Effector CD8-positive, alpha-beta T cell (primary cell): ENCODE data around the gene ANKHD1.

Experiments used
- DNase-seq: peaks from one replicate; lab custom pipeline; 2025; lab: John Stamatoyannopoulos, UW

The ANKHD1 gene

DNA sequence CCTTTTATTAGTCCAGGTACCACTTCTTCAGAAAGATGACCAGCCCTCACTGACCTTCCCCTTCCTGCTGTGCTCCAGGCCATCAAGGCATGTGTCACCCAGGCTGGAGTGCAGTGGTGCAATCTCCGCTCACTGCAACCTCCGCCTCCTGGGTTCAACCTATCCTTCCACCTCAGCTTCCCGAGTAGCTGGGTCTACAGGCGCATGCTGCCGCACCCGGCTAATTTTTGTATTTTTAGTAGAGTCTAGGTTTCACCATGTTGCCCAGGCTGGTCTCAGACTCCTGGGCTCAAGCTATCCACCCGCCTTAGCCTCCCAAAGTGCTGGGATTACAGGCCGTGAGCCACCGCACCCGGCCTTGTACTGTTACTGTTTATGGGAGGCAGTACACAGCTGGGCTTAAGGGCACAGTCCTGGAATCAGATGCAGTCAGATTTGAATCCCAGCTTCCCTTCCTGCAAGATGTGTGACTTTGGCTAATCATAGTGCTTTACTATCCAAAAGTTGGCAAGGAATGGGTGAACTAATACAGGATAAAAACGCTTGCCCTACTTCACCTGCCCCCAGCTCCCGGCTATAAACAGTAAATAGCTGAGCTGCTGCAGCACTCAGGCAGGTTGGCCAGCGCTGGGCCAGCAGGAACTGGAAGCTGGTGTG lies 145.3 kb downstream of the ANKHD1 start:
- no peak for DNase-seq

DNA sequence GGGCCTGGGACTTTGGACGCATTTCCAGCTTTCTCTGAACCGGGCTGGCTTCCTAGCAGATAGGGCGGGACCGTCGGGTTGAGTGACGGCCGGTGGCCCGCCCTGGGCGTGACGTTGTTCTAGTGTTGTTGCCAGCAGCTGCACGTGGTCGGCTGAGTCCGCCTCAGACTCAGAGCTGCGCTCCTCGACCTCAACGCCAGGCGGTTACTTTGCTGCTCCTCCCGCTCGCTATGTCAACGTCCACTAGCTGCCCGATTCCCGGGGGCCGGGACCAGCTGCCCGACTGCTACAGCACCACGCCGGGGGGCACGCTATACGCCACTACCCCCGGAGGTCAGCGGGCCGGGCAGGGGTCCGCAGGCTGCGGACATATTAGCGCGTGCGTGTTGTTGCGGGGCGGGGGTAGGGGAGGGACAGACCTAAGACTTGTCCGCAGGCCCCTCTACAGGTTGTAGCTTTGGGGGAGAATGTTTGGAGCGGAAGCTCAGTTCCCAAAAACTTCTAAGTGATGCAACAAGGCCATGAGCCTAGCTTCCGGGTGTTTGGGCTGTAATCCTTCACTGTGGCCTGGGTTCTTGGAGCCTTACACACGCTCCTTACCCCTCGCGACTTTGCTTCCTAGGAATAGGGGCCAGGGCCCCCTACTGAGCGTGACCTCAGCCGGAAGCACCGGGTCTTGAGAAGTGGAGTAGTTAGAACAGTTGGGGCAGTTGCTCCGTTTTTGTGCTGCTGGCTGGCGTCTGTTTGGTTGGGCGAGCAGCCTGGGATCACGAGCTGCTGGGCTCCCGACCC lies 146.1 kb downstream of the ANKHD1 start, which contains the start of gene EIF4EBP3:
Gene EIF4EBP3, plus strand, starts transcription at position 155 of the 792 bp plus-strand sequence. Its CDS starts 76 bp downstream, at position 231.
- DNase-seq = peak; percentile 74

DNA sequence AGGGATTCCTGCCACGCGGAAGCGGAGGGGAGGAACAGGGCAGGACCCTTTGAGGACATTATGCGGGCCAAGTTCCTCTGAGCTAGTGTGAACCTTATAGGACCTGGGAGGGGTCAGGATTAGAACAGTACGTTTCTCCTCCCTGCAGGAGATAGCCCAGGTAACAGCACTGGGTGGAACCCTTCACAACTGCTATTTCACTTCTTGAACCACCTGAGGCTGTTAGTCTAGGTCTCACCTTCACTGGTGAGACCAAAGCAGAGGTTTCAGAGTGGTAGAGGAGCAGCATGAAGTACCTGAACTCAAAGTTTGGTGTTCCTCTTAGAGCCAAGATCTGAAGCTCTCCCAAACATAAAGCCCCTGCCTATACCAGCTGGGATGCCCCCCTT lies 146.7 kb downstream of the ANKHD1 start:
- no peak for DNase-seq

DNA sequence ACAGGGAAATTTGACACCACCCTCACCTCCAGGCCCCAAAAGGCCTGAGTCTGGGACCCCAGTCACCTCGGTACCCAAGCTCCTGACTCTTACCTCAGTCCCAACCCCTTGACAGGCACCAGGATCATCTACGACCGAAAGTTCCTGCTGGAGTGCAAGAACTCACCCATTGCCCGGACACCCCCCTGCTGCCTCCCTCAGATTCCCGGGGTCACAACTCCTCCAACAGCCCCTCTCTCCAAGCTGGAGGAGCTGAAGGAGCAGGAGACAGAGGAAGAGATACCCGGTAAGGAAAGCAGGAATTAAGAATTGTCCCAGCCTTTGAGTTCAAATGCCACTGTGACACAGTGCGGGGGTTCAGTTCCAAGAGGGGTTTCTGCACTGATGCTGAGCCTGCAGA lies 147.2 kb downstream of the ANKHD1 start:
- DNase-seq = no peak

DNA sequence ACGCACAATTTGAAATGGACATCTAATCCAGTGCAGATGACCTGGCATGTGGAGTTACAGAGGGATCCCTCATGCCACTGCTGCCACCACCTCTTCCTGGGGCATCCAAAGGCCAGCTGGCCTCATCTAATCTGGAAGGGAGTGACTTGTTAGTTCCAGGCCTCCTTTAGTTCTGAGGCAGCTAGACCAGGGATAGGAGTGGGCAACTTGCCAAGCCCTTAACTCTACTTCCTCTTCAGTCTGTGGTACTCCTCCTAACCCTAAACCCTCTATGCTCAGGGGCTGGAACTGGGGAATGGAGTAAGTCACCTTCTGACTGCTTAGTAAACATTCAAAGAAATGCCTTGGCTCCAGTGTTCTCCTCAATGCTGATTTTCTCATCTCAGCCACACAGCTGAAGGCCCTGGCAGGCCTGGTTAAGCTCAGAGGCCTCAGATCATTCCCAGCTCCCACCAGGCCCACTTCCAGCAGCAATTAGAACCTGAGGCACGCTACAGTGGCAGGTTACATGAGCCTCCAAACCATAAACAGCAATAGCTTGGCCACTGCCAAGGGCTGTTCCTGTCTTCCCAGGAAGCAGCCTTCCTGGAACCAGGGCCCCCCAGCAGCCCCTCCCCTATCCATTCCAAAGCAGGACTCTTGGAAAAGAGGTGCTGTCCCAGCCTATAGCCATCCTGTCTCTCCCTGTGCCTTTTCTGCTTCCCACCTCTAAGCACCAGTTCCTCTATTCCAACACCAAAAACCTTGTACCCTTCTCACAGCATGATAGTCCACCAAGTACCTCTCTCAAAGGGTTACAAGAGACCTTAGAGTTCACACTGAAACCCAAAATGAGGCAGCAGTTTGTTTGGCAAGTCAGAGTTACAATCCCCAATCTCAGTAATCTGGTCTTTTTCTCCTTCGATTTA lies 147.9 kb downstream of the ANKHD1 start:
- DNase-seq = no peak

DNA sequence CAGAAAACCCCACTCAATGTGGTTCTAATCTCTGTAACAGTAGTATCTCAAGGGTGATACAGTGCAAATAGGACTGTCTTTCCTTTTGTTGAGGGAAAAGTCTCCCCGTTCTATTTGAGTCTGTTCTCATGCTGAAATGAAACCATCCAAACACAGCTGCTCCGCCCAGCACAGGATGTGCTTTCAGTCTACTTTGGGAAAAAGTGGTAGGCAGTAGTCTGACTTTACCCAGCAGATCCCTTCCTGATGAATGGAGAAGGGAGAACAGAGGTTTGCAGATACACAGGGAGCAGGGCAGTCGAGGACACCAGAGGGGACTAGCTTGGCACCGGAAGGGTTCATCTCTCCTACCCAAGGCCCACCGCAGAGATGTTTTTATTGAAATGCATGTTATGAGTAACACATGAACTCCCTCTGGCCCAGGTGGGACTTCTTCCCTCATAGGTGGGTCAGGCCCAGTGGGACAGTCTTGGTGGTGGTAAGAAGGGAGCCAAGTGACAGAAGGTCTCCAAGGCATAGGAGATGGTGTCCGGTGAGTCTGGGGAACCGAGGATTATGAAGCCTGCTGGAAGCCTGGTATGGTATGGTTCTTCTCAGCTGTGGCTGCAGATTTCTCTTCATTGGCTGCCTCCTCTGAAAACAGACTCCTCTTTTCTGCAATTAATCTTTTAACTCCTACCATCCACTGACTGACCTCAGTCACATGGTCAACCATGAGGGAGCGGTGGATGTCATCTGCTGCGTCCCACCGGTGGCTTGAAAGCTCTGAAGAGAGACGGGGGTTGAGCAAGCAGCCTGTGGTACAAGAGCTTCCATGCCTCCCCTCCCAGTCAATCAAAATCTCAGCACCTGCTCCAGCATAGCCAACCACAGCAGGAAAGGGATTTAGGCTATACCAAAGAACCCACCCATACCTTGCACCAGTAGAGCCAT lies 148.8 kb downstream of the ANKHD1 start:
- DNase-seq = no peak

DNA sequence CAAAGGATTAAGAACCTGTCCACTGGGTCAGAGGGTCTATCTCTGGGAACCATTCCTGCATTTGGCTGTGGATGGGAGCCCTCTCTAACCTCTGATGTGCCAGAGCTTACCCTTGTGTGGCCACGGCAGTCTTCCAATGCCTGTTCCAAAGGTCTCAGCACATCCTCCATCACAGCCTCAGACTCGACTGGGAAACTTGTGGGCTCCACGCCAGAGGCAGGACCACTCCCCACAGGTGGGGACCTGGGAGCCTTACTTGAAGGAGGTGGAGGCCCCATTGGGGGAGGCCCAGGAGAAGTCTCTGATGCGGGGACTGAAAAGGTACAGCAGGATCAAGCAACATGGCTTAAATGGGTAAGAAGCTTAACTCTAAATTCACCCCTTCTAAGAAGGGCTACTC lies 150.2 kb downstream of the ANKHD1 start:
- DNase-seq = no peak

DNA sequence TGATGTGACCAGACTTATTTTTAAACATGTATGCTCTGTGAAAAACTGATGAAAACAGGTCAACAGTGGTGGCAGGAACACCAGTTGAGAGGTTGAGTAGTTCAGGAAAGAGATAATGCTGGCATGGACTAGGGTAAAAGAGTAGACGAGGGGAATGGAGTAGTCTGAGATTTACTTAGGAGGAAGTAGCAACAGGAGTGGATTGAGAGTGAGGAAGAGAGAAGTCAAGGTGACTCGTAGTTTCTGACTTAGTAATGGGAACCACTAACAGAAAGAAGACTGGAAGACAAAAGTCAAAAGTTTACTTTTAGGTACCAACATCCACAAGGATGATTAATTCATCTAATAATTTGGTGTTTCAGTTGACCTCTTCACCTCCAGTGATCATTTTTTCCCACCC lies 152.0 kb downstream of the ANKHD1 start:
- DNase-seq = no peak

DNA sequence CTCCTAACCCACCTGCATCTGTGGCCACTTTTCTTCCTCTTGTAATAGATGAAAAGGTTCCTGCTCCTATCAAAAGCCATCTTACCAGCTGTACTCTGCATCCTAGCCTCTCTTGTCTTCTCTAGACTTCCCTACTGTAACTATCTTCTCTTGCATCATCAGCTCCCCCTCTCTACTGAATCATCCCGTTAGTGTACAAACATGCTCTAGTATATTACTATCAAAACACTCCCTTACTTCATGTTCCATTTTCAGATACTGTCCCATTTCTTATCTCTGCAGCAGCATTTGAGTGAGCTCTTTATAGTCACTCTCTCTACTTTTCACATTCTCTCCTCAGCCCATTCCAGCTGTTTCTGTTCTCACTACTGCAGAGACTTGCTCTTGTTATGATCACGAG lies 152.8 kb downstream of the ANKHD1 start:
- DNase-seq = no peak

DNA sequence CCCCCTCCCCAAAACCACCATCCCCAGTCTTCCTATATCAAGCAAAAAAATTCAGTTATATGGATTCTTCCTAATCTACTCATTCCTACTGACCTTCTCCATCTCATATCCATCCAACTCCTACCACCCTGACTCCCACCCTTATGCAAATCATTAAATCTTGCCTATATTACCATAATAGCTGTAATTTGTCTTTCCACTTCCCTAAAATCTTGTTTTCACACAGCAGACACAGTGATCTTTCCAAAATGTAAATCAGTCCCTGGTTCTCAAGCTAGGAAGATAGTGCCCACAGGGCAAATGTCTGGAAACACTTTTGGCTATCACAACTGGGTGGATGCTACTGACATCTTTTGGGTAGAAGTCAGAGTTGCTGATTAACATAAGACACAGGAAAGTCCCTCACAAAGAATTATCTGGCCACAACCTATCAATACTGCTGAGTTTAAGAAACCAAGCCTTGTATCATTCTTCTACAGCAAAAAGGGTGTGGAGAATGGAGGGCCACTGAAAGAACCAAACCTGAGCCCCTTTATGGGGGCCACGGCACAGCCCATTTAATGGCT lies 154.2 kb downstream of the ANKHD1 start:
- DNase-seq = no peak

DNA sequence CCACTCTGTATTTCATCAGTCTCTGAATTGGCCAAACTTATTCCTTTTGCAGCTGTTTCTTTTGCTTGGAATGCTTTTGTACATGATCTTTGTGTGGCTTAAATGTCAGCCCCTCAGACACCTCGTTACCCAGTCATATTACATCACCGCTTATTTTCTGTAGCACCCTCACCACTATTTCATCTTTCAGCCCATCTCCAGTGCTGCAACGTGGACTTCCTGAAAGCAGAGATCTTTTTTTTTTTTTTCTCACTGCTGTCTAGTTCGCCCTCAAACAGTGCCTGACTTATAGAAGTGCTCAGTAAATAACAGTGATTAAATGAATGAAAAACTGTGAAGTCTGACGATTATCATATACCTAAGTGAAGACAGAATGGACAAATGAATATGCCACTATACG lies 154.8 kb downstream of the ANKHD1 start:
- DNase-seq = no peak

DNA sequence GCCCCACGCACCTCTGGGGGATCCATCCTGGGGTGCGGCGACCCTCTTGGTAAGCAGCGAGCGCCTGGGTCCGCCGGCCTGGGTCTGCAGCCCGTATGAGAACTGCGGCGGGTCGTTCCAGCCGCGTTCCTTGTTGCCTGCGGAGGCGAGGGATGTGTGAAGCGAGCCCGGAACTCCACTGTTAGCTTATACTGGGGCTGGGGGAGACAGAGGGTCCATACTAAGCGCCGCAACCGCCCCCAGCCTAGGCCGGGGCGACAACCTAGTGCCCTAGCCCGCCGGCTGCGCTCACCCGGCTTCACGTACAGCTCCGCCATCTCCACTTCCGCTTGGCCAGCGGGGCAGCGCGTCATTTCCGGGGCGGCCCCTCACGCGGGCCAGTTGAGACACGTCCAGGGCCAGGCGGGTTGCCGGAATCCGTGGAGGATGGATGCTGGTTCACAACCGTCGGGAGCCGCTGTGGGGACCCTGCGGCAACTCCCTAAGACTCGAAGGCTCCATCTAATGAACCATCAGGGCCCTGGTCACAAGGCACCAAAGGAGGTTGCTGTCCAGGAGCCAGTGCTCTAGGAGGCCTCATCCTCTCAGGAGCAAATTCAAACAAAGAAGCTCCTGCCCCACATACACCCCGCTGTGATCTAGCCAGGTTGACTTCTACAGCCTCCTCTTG lies 155.6 kb downstream of the ANKHD1 start, which contains the start of gene SRA1:
Gene SRA1, minus strand, starts transcription at position 338 of the 670 bp plus-strand sequence. Its CDS starts 21 bp downstream, at position 317.
- DNase-seq = peak; percentile 71

DNA sequence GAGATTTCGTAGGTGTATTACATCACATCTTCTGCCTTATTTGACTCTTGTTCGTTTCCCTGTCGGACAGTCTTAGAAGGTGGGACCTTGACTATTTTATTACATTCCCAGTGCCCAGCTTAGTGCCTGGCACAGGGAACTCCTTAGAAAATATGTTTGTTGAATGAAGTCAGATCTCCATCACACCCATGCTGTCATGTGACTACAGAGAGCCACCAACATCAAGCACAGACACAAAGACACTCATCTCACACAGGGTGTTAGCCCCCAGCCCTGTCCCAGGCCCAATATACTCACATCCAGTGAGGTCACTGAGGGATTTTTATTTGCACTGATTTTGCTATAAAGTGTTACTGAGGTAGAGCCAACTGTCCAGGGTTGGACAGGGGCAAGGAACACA lies 156.3 kb downstream of the ANKHD1 start:
- no peak for DNase-seq

DNA sequence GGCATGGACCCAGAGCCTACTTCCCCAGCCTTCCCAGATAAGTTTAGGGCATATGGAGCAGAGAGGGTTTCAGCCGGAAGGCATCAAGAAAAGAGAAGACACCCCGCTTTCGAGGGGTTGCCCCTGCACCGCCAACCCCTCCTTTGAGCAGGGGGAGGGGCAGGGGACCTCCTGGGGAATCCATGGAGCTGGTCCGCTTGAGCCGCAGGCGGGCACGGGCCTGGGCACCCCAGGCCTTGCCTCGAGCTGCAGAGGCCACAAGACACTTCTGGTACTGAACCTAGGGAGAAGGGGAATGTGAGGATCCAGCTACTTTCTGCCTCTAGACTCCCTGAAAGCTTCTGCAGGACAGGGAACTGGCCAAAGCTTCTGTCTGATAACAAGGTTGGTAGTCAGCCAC lies 156.9 kb downstream of the ANKHD1 start:
- DNase-seq = no peak

DNA sequence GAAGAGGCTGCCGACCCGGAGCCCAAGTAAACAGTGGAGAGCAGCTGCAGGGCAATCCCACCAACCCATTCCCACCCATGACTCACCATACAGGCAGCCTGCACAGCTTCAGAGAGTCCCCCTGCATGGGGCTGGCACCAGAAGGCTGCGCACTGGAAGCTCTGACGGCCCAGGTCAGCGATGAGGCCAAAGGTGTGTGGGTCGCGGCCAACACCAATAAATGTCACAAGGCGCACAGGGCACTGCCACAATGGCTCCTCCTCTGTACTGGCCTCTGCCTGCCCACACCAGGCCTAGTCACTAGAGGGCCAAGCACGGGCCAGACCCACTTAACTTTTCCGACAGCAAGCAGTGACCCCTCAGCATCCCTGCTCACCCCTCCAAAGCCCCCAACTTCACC lies 158.6 kb downstream of the ANKHD1 start:
- DNase-seq = no peak

DNA sequence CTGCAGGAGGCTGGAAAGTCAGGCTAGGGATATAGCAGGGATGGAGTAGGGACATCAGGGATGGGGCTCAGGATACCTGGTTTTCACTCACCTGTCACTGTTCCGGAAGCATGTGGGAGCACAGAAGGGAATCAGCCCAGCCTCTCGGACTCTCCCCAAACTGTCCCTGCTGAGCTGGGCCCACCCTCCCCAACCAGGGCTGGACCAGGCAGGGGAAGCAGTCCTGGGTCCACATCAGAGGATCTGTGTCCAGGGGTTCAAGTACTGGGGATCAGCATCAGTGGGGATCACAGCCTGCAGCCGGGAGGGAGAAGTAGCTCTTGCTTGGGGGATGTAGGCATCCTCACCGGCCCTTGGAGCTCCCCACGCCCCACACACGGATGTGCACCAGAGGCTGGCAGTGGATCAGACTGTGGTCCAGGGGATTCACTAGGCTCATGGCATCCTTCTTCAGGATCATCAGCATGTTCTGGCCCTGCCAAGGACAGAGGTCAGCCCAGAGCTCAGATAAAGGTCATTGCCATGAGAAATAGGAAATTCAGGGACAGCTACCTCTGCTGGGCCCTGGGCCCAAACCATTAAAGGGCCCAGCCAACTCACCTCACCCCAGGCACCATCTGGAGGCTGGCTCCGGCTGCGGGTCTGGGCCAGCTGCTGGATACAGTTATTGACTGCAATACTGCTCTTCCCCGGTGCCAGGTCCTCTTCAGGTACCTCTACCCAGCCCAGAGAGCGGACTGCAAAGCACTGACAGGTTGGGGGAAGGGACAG lies 160.3 kb downstream of the ANKHD1 start:
- no peak for DNase-seq

DNA sequence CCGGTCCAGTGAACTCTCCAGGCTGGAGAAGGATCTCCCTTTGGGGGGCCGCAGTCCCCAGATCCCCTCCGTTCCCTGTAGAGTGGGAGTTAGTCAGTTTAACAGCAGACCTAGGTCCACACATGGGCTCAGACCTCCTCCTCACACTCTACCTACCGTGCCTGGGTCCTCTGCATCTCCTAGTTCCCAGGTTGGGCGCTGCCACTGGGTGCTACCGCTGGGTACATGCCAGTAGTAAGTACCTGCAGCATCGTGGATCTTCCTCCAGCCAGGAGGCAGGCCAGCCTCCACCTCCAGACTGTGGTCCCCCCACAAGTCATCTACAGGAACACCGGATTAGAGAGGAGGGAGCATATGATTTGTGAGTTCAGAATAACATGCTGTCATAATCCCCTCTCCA lies 162.0 kb downstream of the ANKHD1 start:
- DNase-seq = no peak

DNA sequence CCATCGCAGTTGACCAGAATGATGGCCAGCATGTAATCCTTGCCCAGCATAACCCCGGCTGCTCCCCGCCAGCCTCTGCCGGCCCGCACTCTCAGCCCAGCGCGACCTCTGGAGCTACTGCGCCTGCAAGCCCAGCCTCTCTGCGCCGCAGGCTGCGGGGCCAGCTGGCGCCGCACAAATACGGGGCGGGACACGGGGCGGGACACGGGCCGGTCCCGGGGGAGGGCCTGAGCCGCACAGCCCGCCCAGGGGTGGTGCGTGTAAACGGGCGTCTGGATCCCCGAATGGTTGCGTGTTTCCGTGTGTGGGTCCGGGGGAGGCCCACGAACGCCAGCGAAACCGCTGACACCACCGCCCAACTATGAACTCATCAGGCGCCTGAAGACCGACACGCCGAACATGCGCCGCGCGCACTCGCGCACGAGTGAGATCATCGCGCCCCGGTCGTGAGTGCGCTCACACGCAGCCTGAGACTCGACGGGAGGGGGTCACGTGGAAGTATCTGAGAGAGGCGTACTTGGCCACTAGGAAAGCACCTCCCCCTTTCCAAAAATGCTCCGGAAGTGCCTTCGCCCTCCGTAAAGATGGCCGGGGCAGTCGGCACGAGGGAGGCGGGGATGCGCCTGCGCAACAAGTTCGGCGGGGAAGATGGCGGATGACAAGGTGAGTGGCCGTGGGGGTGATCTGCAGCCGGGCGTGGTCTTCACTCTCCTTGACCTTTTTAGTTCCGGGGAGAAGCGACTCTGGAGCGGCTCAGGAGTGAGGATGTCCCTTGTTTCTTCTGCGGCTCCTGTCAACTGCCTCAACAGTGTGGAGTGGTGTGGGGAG lies 162.8 kb downstream of the ANKHD1 start, which contains the start of the genes APBB3 and SLC35A4:
Gene APBB3, minus strand, starts transcription at position 403 of the 828 bp plus-strand sequence. Its CDS starts 353 bp downstream, at position 50.
Gene SLC35A4, plus strand, starts transcription at position 633 of the 828 bp plus-strand sequence. CDS start 2,342 bp downstream, outside the sequence.
- DNase-seq = peak; percentile 95
